K562 (cell line): Measurements from ENCODE around the gene CAB39. TPM values are rescaled to one million over a fixed set of nuclear protein-coding genes. Genes with fewer than 3 reads are reported as not detected.
A peak's percentile ranks its signal among the peaks of the same experiment; 100 is the strongest.

Experiments
- ARID1B ChIP-seq: fragments of 450-650 bp; IDR thresholded peaks from 2 replicates; pipeline ENCODE4 v1.6.1; 2016; ENCODE audit warnings: antibody characterized with exemption, mild to moderate bottlenecking, inconsistent platforms
- ARNT ChIP-seq, 2 experiments: fragments of 450-650 bp; IDR thresholded peaks; 2 replicates each; pipeline ENCODE4 v1.6.1; 2016; ENCODE audit warnings: mild to moderate bottlenecking in 1 of 2
- BMI1 ChIP-seq: fragments of 150-350 bp; IDR thresholded peaks from 2 replicates; pipeline ENCODE4 v1.6.1; 2014; ENCODE audit warnings: low read length
- BRCA1 ChIP-seq, 2 experiments: fragments of 450-650 bp in 1 of 2; sonication (generic) in 1 of 2; formaldehyde crosslinking in 1 of 2; IDR thresholded peaks; 2 replicates each; pipeline versions ENCODE4 v1.5.0 to v1.6.1; 2017 to 2020; ENCODE audit warnings: mild to moderate bottlenecking in 1 of 2, missing genetic modification reagents in 1 of 2
- CC2D1A ChIP-seq: fragments of 450-650 bp; IDR thresholded peaks from 2 replicates; pipeline ENCODE4 v1.6.1; 2017; ENCODE audit warnings: mild to moderate bottlenecking
- CTBP1 ChIP-seq: fragments of 450-650 bp; IDR thresholded peaks from 2 replicates; pipeline ENCODE4 v1.6.1; 2016; ENCODE audit warnings: borderline replicate concordance
- ETV1 ChIP-seq: fragments of 450-650 bp; conservative IDR thresholded peaks from 2 replicates; pipeline ENCODE4 v1.6.1; 2016; ENCODE audit warnings: missing genetic modification characterization, control low read depth, low read depth, missing compliant biosample characterization
- GABPB2 ChIP-seq: fragments of 250-450 bp; sonication (Bioruptor Pico); conservative IDR thresholded peaks from 2 replicates; pipeline ENCODE4 v1.5.1; 2021; ENCODE audit warnings: mild to moderate bottlenecking
- HMBOX1 ChIP-seq: sonication (generic); IDR thresholded peaks from 2 replicates; pipeline ENCODE4 v1.6.1; 2016
- HNRNPK ChIP-seq: fragments of 200-400 bp; formaldehyde crosslinking; IDR thresholded peaks from one replicate; pipeline ENCODE4 v1.6.1; 2018; ENCODE audit warnings: mild to moderate bottlenecking, low read depth, low read length; ENCODE audit not compliant: poor library complexity, severe bottlenecking
- KHSRP ChIP-seq: fragments of 450-650 bp; IDR thresholded peaks from 2 replicates; pipeline ENCODE4 v1.6.1; 2017
- MCM3 ChIP-seq: fragments of 450-650 bp; IDR thresholded peaks from 2 replicates; pipeline ENCODE4 v1.6.1; 2016
- PCBP2 ChIP-seq: fragments of 200-400 bp; formaldehyde crosslinking; IDR thresholded peaks from 2 replicates; pipeline ENCODE4 v1.6.1; 2018; ENCODE audit warnings: low read length, low read depth, mild to moderate bottlenecking, moderate library complexity; ENCODE audit not compliant: poor library complexity, severe bottlenecking
- PURB ChIP-seq: sonication (generic); formaldehyde crosslinking; IDR thresholded peaks from 2 replicates; pipeline ENCODE4 v1.9.0; 2021; ENCODE audit warnings: low read depth, mild to moderate bottlenecking, missing genetic modification reagents
- RBM15 ChIP-seq: fragments of 200-400 bp; formaldehyde crosslinking; IDR thresholded peaks from 2 replicates; pipeline ENCODE4 v1.6.1; 2018; ENCODE audit warnings: mild to moderate bottlenecking, low read length, moderate library complexity; ENCODE audit not compliant: insufficient read depth
- SIN3A ChIP-seq, 2 experiments: fragments of 150-350 bp in 1 of 2; IDR thresholded peaks; 2 replicates each; pipeline ENCODE4 v1.6.1; 2011 to 2016; ENCODE audit warnings: borderline replicate concordance in 2 of 2, low read depth in 2 of 2, low read length in 2 of 2, mild to moderate bottlenecking in 2 of 2, moderate library complexity in 2 of 2; ENCODE audit not compliant: control insufficient read depth in 1 of 2
- SMAD2 ChIP-seq: fragments of 150-350 bp; IDR thresholded peaks from 2 replicates; pipeline ENCODE4 v1.6.1; 2014; ENCODE audit warnings: low read depth, mild to moderate bottlenecking, low read length
- SNAPC5 ChIP-seq: fragments of 250-450 bp; sonication (Bioruptor Pico); IDR thresholded peaks from 2 replicates; pipeline ENCODE4 v1.8.0; 2021; ENCODE audit warnings: moderate library complexity, mild to moderate bottlenecking, inconsistent platforms
- TAL1 ChIP-seq: fragments of 450-650 bp; IDR thresholded peaks from 2 replicates; pipeline ENCODE4 v1.6.1; 2016; ENCODE audit warnings: mild to moderate bottlenecking
- THRAP3 ChIP-seq: fragments of 450-650 bp; IDR thresholded peaks from 2 replicates; pipeline ENCODE4 v1.6.1; 2016; ENCODE audit warnings: mild to moderate bottlenecking, inconsistent platforms, borderline replicate concordance
- ZBTB7A ChIP-seq: IDR thresholded peaks from 2 replicates; pipeline ENCODE4 v1.6.1; 2011; ENCODE audit warnings: low read depth, mild to moderate bottlenecking, low read length, moderate library complexity, borderline replicate concordance; ENCODE audit not compliant: control insufficient read depth
- ZKSCAN3 ChIP-seq: fragments of 250-450 bp; sonication (Bioruptor Pico); IDR thresholded peaks from 2 replicates; pipeline ENCODE4 v1.4.0; 2020
- ZMIZ1 ChIP-seq, 2 experiments: fragments of 150-350 bp in 1 of 2; IDR thresholded peaks; 2 replicates each; pipeline ENCODE4 v1.6.1; 2012 to 2016; ENCODE audit warnings: low read depth in 2 of 2, low read length in 2 of 2, mild to moderate bottlenecking in 1 of 2, moderate library complexity in 1 of 2
- ZNF12 ChIP-seq: sonication (generic); formaldehyde crosslinking; IDR thresholded peaks from 2 replicates; pipeline ENCODE4 v1.4.0; 2020; ENCODE audit warnings: mild to moderate bottlenecking, missing genetic modification reagents
- ZNF717 ChIP-seq: fragments of 250-450 bp; sonication (Bioruptor Pico); IDR thresholded peaks from 2 replicates; pipeline ENCODE4 v1.5.0; 2021
- polyA plus RNA-seq, 8 experiments: library from polyadenylated mRNA; depleted of rRNA in 4 of 8; stranded (reverse) in 5 of 8; unstranded in 3 of 8; fragments of >200 nt; fragmentation: Nextera tagmentation in 2 of 8; fragmentation: Illumina TruSeq in 1 of 8; extraction: Ambion mirVana in 2 of 8; extraction: Trizol in 1 of 8; gene quantifications; 2 replicates each; pipeline versions ENCODE4 v1.2.1 to v1.2.3, GENCODE V29; 2011 to 2014; ENCODE audit warnings: inconsistent platforms in 1 of 8, missing spikeins in 1 of 8
- total RNA-seq, 7 experiments: library from RNA; depleted of rRNA in 6 of 7; stranded (reverse); fragments of >200 nt in 6 of 7; fragmentation: Illumina TruSeq in 2 of 7; extraction: Trizol in 2 of 7; gene quantifications; 2 replicates each; pipeline versions ENCODE4 v1.2.1 to v1.2.3, GENCODE V29; 2011 to 2021; ENCODE audit warnings: low replicate concordance in 1 of 7

CAB39 gene
- total and polyA plus RNA-seq, 9 of the 15 experiments (the other 6 are each of a cell fraction or from before 2014, with no cell fraction given) = 27.2 to 94.4 (median 70.1) TPM

GRCh38 chr2:230712443-230713330, at the start of gene CAB39 (continued):
- TF ChIP-seq ZNF717 (CRISPR knock-in tag) (no peak), PURB (CRISPR knock-in tag) (no peak), ZMIZ1 (IDR thresholded peaks at IDR 0.05; ENCODE audit: low read depth in 2 of 2, low read length in 2 of 2) (no peak), GABPB2 (CRISPR knock-in tag) (no peak), HNRNPK (no peak), RBM15 (no peak), CC2D1A (no peak), SMAD2 (no peak), SIN3A (IDR thresholded peaks at IDR 0.05; ENCODE audit: borderline replicate concordance in 2 of 2, control insufficient read depth in 1 of 2, low read depth in 2 of 2, low read length in 2 of 2) (no peak; a peak in 1 of 4 replicates), SNAPC5 (CRISPR knock-in tag) (no peak), ARID1B (0 out of 2 replicates have a peak, but pooled peaks have one; percentile 12), BRCA1 (IDR thresholded peaks at IDR 0.05) (no peak), BRCA1 (CRISPR knock-in tag; IDR thresholded peaks at IDR 0.05) (no peak), BMI1 (no peak), ZNF12 (CRISPR knock-in tag) (no peak), HMBOX1 (no peak), ETV1 (tag) (no peak), ZKSCAN3 (CRISPR knock-in tag) (no peak), PCBP2 (no peak), TAL1 (no peak), ARNT (IDR thresholded peaks at IDR 0.05) (no peak), ZBTB7A (peak; percentile 79; the same call in 1 of the 2 replicates), CTBP1 (peak; percentile 91; the same call in 1 of the 2 replicates), KHSRP (no peak), MCM3 (no peak), THRAP3 (no peak)
